Caco-2 (cell line): Measurements from ENCODE around the gene COQ5. TPM values are rescaled to one million over a fixed set of nuclear protein-coding genes. Genes with fewer than 3 reads are reported as not detected.
"Not testable (repeated sequence)": the region's sequence is repeated elsewhere in the genome, so short reads cannot be mapped to it uniquely, and the experiment has no call there.

Experiments used
- BruUV-seq: library from RNA; stranded (reverse); fragments of 400-500 nt; replicated peaks from 2 replicates; lab custom pipeline; 2021; lab: Mats Ljungman, UMichigan
- CTCF ChIA-PET: fragments of 300-600 bp; sonication (Branson Sonifier 250); formaldehyde crosslinking; loops from one replicate; lab custom pipeline; 2022; ENCODE audit warnings: antibody characterized with exemption; lab: Charles Lee
- POLR2A ChIA-PET: fragments of 300-600 bp; sonication (Branson Sonifier 250); formaldehyde crosslinking; loops from one replicate; lab custom pipeline; 2022; ENCODE audit warnings: antibody characterized with exemption; lab: Charles Lee
- DNase-seq, 2 experiments: peaks; one replicate each; pipeline versions ENCODE4 v3.0.0 to v3.0.0-alpha.2; 2020 to 2022
- H3K27me3 ChIP-seq: replicated peaks from 2 replicates; pipeline ENCODE4 v1.6.0; 2011; ENCODE audit warnings: low read length; ENCODE audit not compliant: control insufficient read depth, insufficient read depth
- H3K36me3 ChIP-seq: 2 replicates; pipeline ENCODE4 v1.5.1; 2011; ENCODE audit warnings: low read length; ENCODE audit not compliant: control insufficient read depth, insufficient read depth
- H3K4me1 ChIP-seq: fragments of 250-450 bp; sonication (Bioruptor Pico); 2 replicates; pipeline ENCODE4 v1.5.1; 2020; ENCODE audit warnings: mild to moderate bottlenecking
- H3K4me3 ChIP-seq: 2 replicates; pipeline ENCODE4 v1.5.1; 2011; ENCODE audit warnings: low read depth, mild to moderate bottlenecking, control low read depth, low read length
- H3K9me3 ChIP-seq: fragments of 250-450 bp; sonication (Bioruptor Pico); 2 replicates; pipeline ENCODE4 v1.5.1; 2020; ENCODE audit warnings: mild to moderate bottlenecking, moderate library complexity
- H3K27ac Mint-ChIP-seq: one replicate; pipeline ENCODE4 v1.8.0; 2022; ENCODE audit warnings: mixed read lengths; ENCODE audit not compliant: unreplicated experiment
- H3K27me3 Mint-ChIP-seq: one replicate; pipeline ENCODE4 v1.8.0; 2022; ENCODE audit warnings: mixed read lengths; ENCODE audit not compliant: insufficient read depth, unreplicated experiment
- H3K36me3 Mint-ChIP-seq: one replicate; pipeline ENCODE4 v1.8.0; 2022; ENCODE audit warnings: mild to moderate bottlenecking, mixed read lengths; ENCODE audit not compliant: insufficient read depth, unreplicated experiment
- H3K4me1 Mint-ChIP-seq: one replicate; pipeline ENCODE4 v1.8.0; 2022; ENCODE audit warnings: low read depth, mixed read lengths; ENCODE audit not compliant: unreplicated experiment
- H3K4me3 Mint-ChIP-seq: one replicate; pipeline ENCODE4 v1.8.0; 2022; ENCODE audit warnings: mild to moderate bottlenecking, moderate library complexity, mixed read lengths; ENCODE audit not compliant: unreplicated experiment
- H3K9me3 Mint-ChIP-seq: one replicate; pipeline ENCODE4 v1.8.0; 2022; ENCODE audit warnings: mixed read lengths; ENCODE audit not compliant: unreplicated experiment
- CTCF ChIP-seq, 2 experiments: fragments of 200-600 bp in 1 of 2; IDR thresholded peaks; 1 replicate in 1 of 2; 2 replicates in 1 of 2; pipeline versions ENCODE4 v1.5.1 to v1.8.0; 2011 to 2022; ENCODE audit warnings: antibody characterized with exemption in 1 of 2, control low read depth in 1 of 2, inconsistent platforms in 1 of 2, low read depth in 1 of 2, low read length in 1 of 2, mild to moderate bottlenecking in 1 of 2, moderate library complexity in 1 of 2; ENCODE audit not compliant: insufficient read depth in 1 of 2, severe bottlenecking in 1 of 2, unreplicated experiment in 1 of 2
- intact Hi-C: fragments of 100-400 bp; cut with micrococcal nuclease; formaldehyde crosslinking; loops from one replicate; pipeline ENCODE4 v1.10.0; 2022; ENCODE audit not compliant: unreplicated experiment
- total RNA-seq: library from RNA; stranded (reverse); gene quantifications from 2 replicates; pipeline ENCODE4 v1.2.3, GENCODE V29; 2022

COQ5 gene
- total RNA-seq, 1 experiment from 2014 or later: 20.7 TPM

DNA sequence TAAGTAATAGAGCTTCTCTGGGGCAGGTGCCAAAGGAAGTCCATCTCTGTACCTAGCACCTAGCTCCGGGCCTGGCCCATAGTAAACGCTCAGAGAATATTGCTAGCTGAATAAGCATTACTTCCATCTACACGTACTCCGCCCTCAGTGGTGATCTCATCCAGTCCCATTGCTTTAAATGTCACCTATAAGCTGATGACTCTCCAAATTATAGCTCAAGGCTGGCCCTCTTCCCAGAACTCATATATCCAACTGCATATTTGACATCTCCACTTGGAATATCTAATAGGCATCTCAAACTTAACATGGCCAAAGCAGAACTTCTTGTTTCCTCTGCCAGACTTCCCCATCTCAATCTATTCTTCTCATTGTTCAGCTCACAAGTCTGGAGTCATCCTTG is 39.9 kb downstream of the COQ5 start:
- TF ChIP-seq CTCF (IDR thresholded peaks at IDR 0.05; ENCODE audit: insufficient read depth in 1 of 2, low read depth in 1 of 2, low read length in 1 of 2, severe bottlenecking in 1 of 2, unreplicated experiment in 1 of 2): no peak
- Mint-ChIP-seq H3K27ac (no peak overlapping the region), H3K4me1 (no peaks in the 10 kb centered on the region), H3K9me3 (no peaks in the 10 kb centered on the region), H3K4me3 (no peak overlapping the region), H3K36me3 (no peaks in the 10 kb centered on the region), H3K27me3 (no peaks in the 10 kb centered on the region)
- no peaks in the 10 kb centered on the region for H3K36me3 ChIP-seq
- CTCF ChIA-PET: no interaction called here
- no peaks in the 10 kb centered on the region for H3K27me3 ChIP-seq
- H3K4me1 ChIP-seq: no peaks in the 10 kb centered on the region
- no peak overlapping the region for H3K4me3 ChIP-seq
- no peaks in the 10 kb centered on the region for H3K9me3 ChIP-seq
- POLR2A ChIA-PET: no interaction called here
- intact Hi-C loops: no loop called here
- DNase-seq: no peak
- no TSS peak for BruUV-seq

- Mint-ChIP-seq H3K27me3 (no peaks in the 10 kb centered on the region), H3K36me3 (no peaks in the 10 kb centered on the region), H3K4me1 (no peaks in the 10 kb centered on the region), H3K27ac (no peak overlapping the region), H3K4me3 (no peak overlapping the region), H3K9me3 (no peaks in the 10 kb centered on the region)
- DNase-seq: no peak
- BruUV-seq: no TSS peak
- TF ChIP-seq CTCF (IDR thresholded peaks at IDR 0.05; ENCODE audit: insufficient read depth in 1 of 2, low read depth in 1 of 2, low read length in 1 of 2, severe bottlenecking in 1 of 2, unreplicated experiment in 1 of 2): no peak
- no peaks in the 10 kb centered on the region for H3K9me3 ChIP-seq
- H3K27me3 ChIP-seq: no peaks in the 10 kb centered on the region
- POLR2A ChIA-PET: no interaction called here
- intact Hi-C loops: no loop called here
- CTCF ChIA-PET: no interaction called here
- H3K4me1 ChIP-seq: no peaks in the 10 kb centered on the region
- H3K4me3 ChIP-seq: no peak overlapping the region
- H3K36me3 ChIP-seq: no peaks in the 10 kb centered on the region
Measured at GRCh38 chr12:120488057-120488640, 40.8 kb downstream of the COQ5 start.

GRCh38 chr12:120487552-120487951 is 41.4 kb downstream of the COQ5 start:
- BruUV-seq, H3K27ac Mint-ChIP-seq, H3K9me3 ChIP-seq, H3K36me3 ChIP-seq, intact Hi-C loops, H3K36me3 Mint-ChIP-seq, H3K4me1 ChIP-seq, CTCF ChIA-PET, H3K4me3 Mint-ChIP-seq, H3K27me3 Mint-ChIP-seq, H3K4me1 Mint-ChIP-seq, H3K27me3 ChIP-seq, H3K9me3 Mint-ChIP-seq, POLR2A ChIA-PET, DNase-seq, H3K4me3 ChIP-seq: not testable (repeated sequence)
